HEK293 (cell line): ENCODE measurements around the gene RRAGA.

Source experiments
- CTCF ChIA-PET: fragments of 350-600 bp; formaldehyde crosslinking; extraction: SDS; loops from one replicate; lab custom pipeline; 2021; ENCODE audit warnings: antibody characterized with exemption; lab: Yijun Ruan, JAX
- POLR2A ChIA-PET: fragments of 300-600 bp; formaldehyde crosslinking; extraction: SDS; loops from one replicate; lab custom pipeline; 2020; ENCODE audit warnings: antibody characterized with exemption, inconsistent platforms; lab: Yijun Ruan, JAX
- H3K27ac ChIP-seq: fragments of 200-500 bp; sonication (Bioruptor generic); 2 replicates; pipeline ENCODE4 v1.5.1; 2014; ENCODE audit warnings: low read depth, low read length, control low read depth, inconsistent platforms; ENCODE audit errors: extremely low read depth
- H3K36me3 ChIP-seq, 2 experiments: fragments of 200-500 bp in 1 of 2; sonication (Bioruptor generic) in 1 of 2; 1 replicate in 1 of 2; 2 replicates in 1 of 2; pipeline ENCODE4 v1.5.1; 2014 to 2017; ENCODE audit warnings: inconsistent platforms in 2 of 2, low read length in 2 of 2; ENCODE audit not compliant: control insufficient read depth in 2 of 2, insufficient read depth in 1 of 2
- H3K4me1 ChIP-seq: fragments of 200-500 bp; sonication (Bioruptor generic); 2 replicates; pipeline ENCODE4 v1.5.1; 2014; ENCODE audit warnings: mild to moderate bottlenecking, low read length, inconsistent platforms; ENCODE audit not compliant: control insufficient read depth, insufficient read depth
- H3K4me3 ChIP-seq: 2 replicates; pipeline ENCODE4 v1.5.1; 2011; ENCODE audit warnings: low read depth, mild to moderate bottlenecking, control low read depth, low read length, moderate library complexity
- H3K9me3 ChIP-seq: fragments of 200-500 bp; sonication (Bioruptor generic); 2 replicates; pipeline ENCODE4 v1.5.1; 2014; ENCODE audit warnings: low read depth, low read length, inconsistent platforms; ENCODE audit not compliant: control insufficient read depth, insufficient read depth
- BCL6B ChIP-seq: fragments of 450-650 bp; formaldehyde crosslinking; IDR thresholded peaks from 2 replicates; pipeline ENCODE4 v1.5.1; 2017; ENCODE audit warnings: missing biosample characterization, missing genetic modification characterization
- EGR2 ChIP-seq: fragments of 450-650 bp; formaldehyde crosslinking; IDR thresholded peaks from 2 replicates; pipeline ENCODE4 v1.5.1; 2016; ENCODE audit warnings: low read depth, missing biosample characterization, missing genetic modification characterization
- FEZF1 ChIP-seq: fragments of 450-650 bp; formaldehyde crosslinking; IDR thresholded peaks from 2 replicates; pipeline ENCODE4 v1.5.1; 2016; ENCODE audit warnings: missing biosample characterization, missing genetic modification characterization
- HIC1 ChIP-seq: fragments of 450-650 bp; formaldehyde crosslinking; IDR thresholded peaks from 2 replicates; pipeline ENCODE4 v1.5.1; 2016; ENCODE audit warnings: missing biosample characterization, missing genetic modification characterization
- KLF16 ChIP-seq: fragments of 450-650 bp; formaldehyde crosslinking; IDR thresholded peaks from 2 replicates; pipeline ENCODE4 v1.5.1; 2017; ENCODE audit warnings: missing biosample characterization, missing genetic modification characterization
- KLF17 ChIP-seq: fragments of 450-650 bp; formaldehyde crosslinking; IDR thresholded peaks from 2 replicates; pipeline ENCODE4 v1.5.1; 2016; ENCODE audit warnings: missing biosample characterization, missing genetic modification characterization
- OVOL3 ChIP-seq: fragments of 450-650 bp; formaldehyde crosslinking; IDR thresholded peaks from 2 replicates; pipeline ENCODE4 v1.5.1; 2016; ENCODE audit warnings: missing biosample characterization, missing genetic modification characterization
- SCRT2 ChIP-seq: fragments of 450-650 bp; formaldehyde crosslinking; IDR thresholded peaks from 2 replicates; pipeline ENCODE4 v1.5.1; 2016; ENCODE audit warnings: missing biosample characterization, missing genetic modification characterization
- ZNF148 ChIP-seq: fragments of 450-650 bp; formaldehyde crosslinking; IDR thresholded peaks from 2 replicates; pipeline ENCODE4 v1.5.0; 2017; ENCODE audit warnings: missing biosample characterization, missing genetic modification characterization, borderline replicate concordance
- ZNF211 ChIP-seq: fragments of 450-650 bp; formaldehyde crosslinking; IDR thresholded peaks from 2 replicates; pipeline ENCODE4 v1.5.1; 2016; ENCODE audit warnings: low read depth, missing biosample characterization, missing genetic modification characterization
- ZNF280C ChIP-seq: fragments of 450-650 bp; formaldehyde crosslinking; IDR thresholded peaks from 2 replicates; pipeline ENCODE4 v1.5.1; 2016; ENCODE audit warnings: missing biosample characterization, missing genetic modification characterization
- ZNF404 ChIP-seq: fragments of 450-650 bp; formaldehyde crosslinking; IDR thresholded peaks from 2 replicates; pipeline ENCODE4 v1.5.1; 2017; ENCODE audit warnings: missing biosample characterization, missing genetic modification characterization
- ZNF518A ChIP-seq: fragments of 450-650 bp; formaldehyde crosslinking; conservative IDR thresholded peaks from 2 replicates; pipeline ENCODE4 v1.5.1; 2016; ENCODE audit warnings: low read depth, missing biosample characterization, missing genetic modification characterization
- ZNF561 ChIP-seq: fragments of 450-650 bp; IDR thresholded peaks from 2 replicates; pipeline ENCODE4 v1.5.1; 2018; ENCODE audit warnings: missing biosample characterization, missing genetic modification characterization, borderline replicate concordance
- ZNF645 ChIP-seq: fragments of 450-650 bp; formaldehyde crosslinking; IDR thresholded peaks from 2 replicates; pipeline ENCODE4; 2016; ENCODE audit warnings: missing biosample characterization, missing genetic modification characterization
- ZNF654 ChIP-seq: fragments of 450-650 bp; formaldehyde crosslinking; IDR thresholded peaks from 2 replicates; pipeline ENCODE4 v1.5.1; 2016; ENCODE audit warnings: low read depth, missing biosample characterization, missing genetic modification characterization

Gene RRAGA

GRCh38 chr9:19028835-19029451 lies 20.3 kb upstream of the RRAGA start (continued):
- no peak for TF ChIP-seq ZNF280C (tag by site-specific recombination)
- no peak for TF ChIP-seq HIC1 (tag by site-specific recombination)
- TF ChIP-seq ZNF211 = no peak
- TF ChIP-seq ZNF518A (tag by site-specific recombination) = no peak
- no peak for TF ChIP-seq KLF16 (tag by site-specific recombination)
- TF ChIP-seq BCL6B (tag by site-specific recombination) = no peak
- TF ChIP-seq, all 188 proteins: peak for 2

- Histone ChIP-seq H3K4me1 (no peaks in the 10 kb centered on the region), H3K27ac (no peak overlapping the region), H3K4me3 (no peak overlapping the region)
- CTCF ChIA-PET = interaction anchor here (1.4 kb wide), 1 partner anchor 426 kb away, joined by 6 read pairs; no protein-coding TSS in a partner anchor
- POLR2A ChIA-PET = no interaction called here
- TF ChIP-seq FEZF1 (tag by site-specific recombination) = no peak
- TF ChIP-seq ZNF645 (tag by site-specific recombination) = no peak
- no peak for TF ChIP-seq ZNF148 (tag by site-specific recombination)
- TF ChIP-seq SCRT2 = no peak
- TF ChIP-seq EGR2 (tag by site-specific recombination) = no peak
- no peak for TF ChIP-seq KLF17 (tag by site-specific recombination)
- no peak for TF ChIP-seq ZNF404
- TF ChIP-seq ZNF654 = no peak
- no peak for TF ChIP-seq OVOL3 (tag by site-specific recombination)
- no peak for TF ChIP-seq ZNF561 (tag by site-specific recombination)
- no peak for TF ChIP-seq KLF16 (tag by site-specific recombination)
- TF ChIP-seq, all 188 proteins: peak for 0
- no peaks in the 10 kb centered on the region for H3K9me3 ChIP-seq
- no peaks in the 10 kb centered on the region for H3K36me3 ChIP-seq
Measured at GRCh38 chr9:19030899-19031298, 18.3 kb upstream of the RRAGA start.
